Naive thymus-derived CD4-positive, alpha-beta T cell (primary cell): ENCODE data around the gene EDA. TPM values are rescaled to one million over a fixed set of nuclear protein-coding genes. Genes with fewer than 3 reads are reported as not detected.

Experiments used
- ATAC-seq: fragments of 150-1000 bp; cut with Tn5 transposase; 2 replicates; pipeline ENCODE4 v1.10.0; 2021; ENCODE audit warnings: mild to moderate bottlenecking, moderate library complexity
- CTCF ChIA-PET: fragments of 350-600 bp; sonication (Branson Sonifier 250); formaldehyde crosslinking; loops from one replicate; lab custom pipeline; 2021; ENCODE audit warnings: antibody characterized with exemption; lab: Charles Lee
- POLR2A ChIA-PET: fragments of 350-600 bp; sonication (Branson Sonifier 250); formaldehyde crosslinking; loops from one replicate; lab custom pipeline; 2021; ENCODE audit warnings: antibody characterized with exemption, inconsistent platforms; lab: Charles Lee
- DNase-seq, 9 donors: peaks; one replicate each; pipeline versions ENCODE4 v3.0.0 to v3.0.0-alpha.2; 2020 to 2022; ENCODE audit warnings: mixed read lengths in 1 of 9
- H3K27ac ChIP-seq: one replicate; pipeline ENCODE4 v1.7.0; 2013; ENCODE audit warnings: mild to moderate bottlenecking, low read depth, low read length, moderate library complexity
- H3K27me3 ChIP-seq, 2 donors: one replicate each; pipeline ENCODE4 v1.7.0; 2013; ENCODE audit warnings: low read length in 2 of 2, mild to moderate bottlenecking in 2 of 2, moderate library complexity in 2 of 2; ENCODE audit not compliant: control insufficient read depth in 2 of 2, insufficient read depth in 2 of 2
- H3K36me3 ChIP-seq, 3 experiments: 1 replicate in 2 of 3; 2 replicates in 1 of 3; pipeline ENCODE4 v1.7.0; 2013; ENCODE audit warnings: low read length in 3 of 3, mild to moderate bottlenecking in 3 of 3, moderate library complexity in 1 of 3; ENCODE audit not compliant: insufficient read depth in 3 of 3, control insufficient read depth in 2 of 3
- H3K4me1 ChIP-seq, 2 donors: one replicate each; pipeline ENCODE4 v1.7.0; 2013; ENCODE audit warnings: low read length in 2 of 2, mild to moderate bottlenecking in 2 of 2, moderate library complexity in 1 of 2; ENCODE audit not compliant: control insufficient read depth in 2 of 2, insufficient read depth in 2 of 2
- H3K4me3 ChIP-seq: 2 replicates; pipeline ENCODE4 v1.7.0; 2013; ENCODE audit warnings: mild to moderate bottlenecking, low read length
- H3K9me3 ChIP-seq, 3 experiments: 1 replicate in 2 of 3; 2 replicates in 1 of 3; pipeline ENCODE4 v1.7.0; 2013; ENCODE audit warnings: low read length in 3 of 3; ENCODE audit not compliant: control insufficient read depth in 2 of 3
- H3K27ac Mint-ChIP-seq, 9 donors: one replicate each; pipeline ENCODE4 v1.8.0; 2020 to 2022; ENCODE audit warnings: mixed read lengths in 9 of 9, mild to moderate bottlenecking in 8 of 9, moderate library complexity in 5 of 9, inconsistent platforms in 2 of 9
- H3K27me3 Mint-ChIP-seq, 5 donors: one replicate each; pipeline ENCODE4 v1.8.0; 2021 to 2022; ENCODE audit warnings: mixed read lengths in 5 of 5, mild to moderate bottlenecking in 1 of 5
- H3K36me3 Mint-ChIP-seq, 5 donors: one replicate each; pipeline ENCODE4 v1.8.0; 2020 to 2022; ENCODE audit warnings: mixed read lengths in 5 of 5, mild to moderate bottlenecking in 3 of 5, inconsistent platforms in 1 of 5
- H3K4me1 Mint-ChIP-seq, 7 donors: one replicate each; pipeline ENCODE4 v1.8.0; 2020 to 2022; ENCODE audit warnings: mixed read lengths in 7 of 7, mild to moderate bottlenecking in 3 of 7, inconsistent platforms in 1 of 7
- H3K4me3 Mint-ChIP-seq, 10 donors: one replicate each; pipeline ENCODE4 v1.8.0; 2020 to 2022; ENCODE audit warnings: mild to moderate bottlenecking in 10 of 10, mixed read lengths in 10 of 10, moderate library complexity in 6 of 10, inconsistent platforms in 2 of 10
- H3K9me3 Mint-ChIP-seq, 11 donors: one replicate each; pipeline ENCODE4 v1.8.0; 2020 to 2022; ENCODE audit warnings: mixed read lengths in 11 of 11, mild to moderate bottlenecking in 4 of 11, inconsistent platforms in 1 of 11, moderate library complexity in 1 of 11
- intact Hi-C, 2 donors: fragments of 100-400 bp; cut with micrococcal nuclease; formaldehyde crosslinking; loops; one replicate each; pipeline ENCODE4 v1.15.1; 2023
- polyA plus RNA-seq, 2 donors: library from polyadenylated mRNA; unstranded; fragments of 300-500 nt; fragmentation: Illumina TruSeq; gene quantifications; one replicate each; pipeline ENCODE4 v1.2.3, GENCODE V29; 2021
- total RNA-seq, 6 experiments: library from RNA in 5 of 6; stranded (reverse) in 5 of 6; gene quantifications; 1 replicate in 5 of 6; 2 replicates in 1 of 6; pipeline ENCODE4 v1.2.3 and lab custom pipeline; 2021 to 2026

Gene EDA
- total and polyA plus RNA-seq, 7 experiments from 2014 or later, result 1.1 to 14.3 (median 2.7) TPM

GRCh38 chrX:70079870-70080269 is 464.0 kb downstream of the EDA start:
- intact Hi-C loops, result no loop called here
- Histone ChIP-seq H3K4me3 (no peak overlapping the region), H3K27ac (no peak overlapping the region), H3K27me3 (no peaks in the 10 kb centered on the region), H3K9me3 (no peaks in the 10 kb centered on the region), H3K4me1 (no peaks in the 10 kb centered on the region), H3K36me3 (no peaks in the 10 kb centered on the region)
- ATAC-seq, result no peak
- Mint-ChIP-seq H3K4me3 (no peak overlapping the region), H3K27me3 (peaks cover 0 to 5% (median 0%) of the 10 kb centered on the region in 5 donors), H3K9me3 (peaks cover 0 to 7% (median 0%) of the 10 kb centered on the region in 11 donors), H3K27ac (no peak overlapping the region), H3K4me1 (no peaks in the 10 kb centered on the region), H3K36me3 (no peaks in the 10 kb centered on the region)
- DNase-seq, result no peak
- ChIA-PET POLR2A (no interaction called here), CTCF (interaction anchor here (0.7 kb wide), 1 partner anchor 572 kb away, joined by 3 read pairs; no protein-coding TSS in a partner anchor)

- ChIA-PET CTCF (interaction anchor here (0.9 kb wide), 1 partner anchor 15 kb away, joined by 3 read pairs; no protein-coding TSS in a partner anchor), POLR2A (no interaction called here)
- no peak overlapping the region for H3K4me3 ChIP-seq
- H3K9me3 ChIP-seq, result no peaks in the 10 kb centered on the region
- DNase-seq (no peak), ATAC-seq (no peak)
- Mint-ChIP-seq H3K4me3 (no peak overlapping the region), H3K9me3 (no peaks in the 10 kb centered on the region), H3K27me3 (peaks cover 0 to 5% (median 0%) of the 10 kb centered on the region in 5 donors), H3K4me1 (no peaks in the 10 kb centered on the region), H3K27ac (no peak overlapping the region), H3K36me3 (no peaks in the 10 kb centered on the region)
- H3K4me1 ChIP-seq, result no peaks in the 10 kb centered on the region
- H3K36me3 ChIP-seq, result no peaks in the 10 kb centered on the region
- H3K27ac ChIP-seq, result no peak overlapping the region
- intact Hi-C loops, result no loop called here
- no peaks in the 10 kb centered on the region for H3K27me3 ChIP-seq
Measured at GRCh38 chrX:70082723-70083122, 466.8 kb downstream of the EDA start.

GRCh38 chrX:70084592-70085240 is 468.8 kb downstream of the EDA start:
- no peaks in the 10 kb centered on the region for H3K9me3 ChIP-seq
- H3K27ac ChIP-seq, result no peak overlapping the region
- Mint-ChIP-seq H3K9me3 (no peaks in the 10 kb centered on the region), H3K27ac (no peak overlapping the region), H3K27me3 (peaks cover 0 to 4% (median 0%) of the 10 kb centered on the region in 5 donors), H3K36me3 (no peaks in the 10 kb centered on the region), H3K4me1 (peaks cover 0 to 5% (median 0%) of the 10 kb centered on the region in 7 donors), H3K4me3 (no peak overlapping the region)
- POLR2A ChIA-PET, result no interaction called here
- no peaks in the 10 kb centered on the region for H3K27me3 ChIP-seq
- no peak overlapping the region for H3K4me3 ChIP-seq
- no peaks in the 10 kb centered on the region for H3K4me1 ChIP-seq
- H3K36me3 ChIP-seq, result no peaks in the 10 kb centered on the region
- intact Hi-C loops, result no loop called here
- DNase-seq (no peak), ATAC-seq (no peak)
- CTCF ChIA-PET, result no interaction called here

GRCh38 chrX:70087857-70088630 is 472.1 kb downstream of the EDA start:
- intact Hi-C loops, result no loop called here
- H3K4me1 ChIP-seq, result no peaks in the 10 kb centered on the region
- H3K27ac ChIP-seq, result no peak overlapping the region
- ChIA-PET CTCF (no interaction called here), POLR2A (no interaction called here)
- H3K27me3 ChIP-seq, result no peaks in the 10 kb centered on the region
- peaks cover 0 to 8% (median 0%) of the 10 kb centered on the region in 7 donors for H3K4me1 Mint-ChIP-seq
- no peak for DNase-seq
- no peak overlapping the region for H3K4me3 ChIP-seq
- peak overlapping the region in 1 of 9 donors; percentile 46 for H3K27ac Mint-ChIP-seq
- no peaks in the 10 kb centered on the region for H3K36me3 Mint-ChIP-seq
- H3K36me3 ChIP-seq, result no peaks in the 10 kb centered on the region
- no peaks in the 10 kb centered on the region for H3K9me3 ChIP-seq
- no peak for ATAC-seq
- H3K27me3 Mint-ChIP-seq, result peaks cover 0 to 4% (median 0%) of the 10 kb centered on the region in 5 donors
- H3K4me3 Mint-ChIP-seq, result no peak overlapping the region
- H3K9me3 Mint-ChIP-seq, result no peaks in the 10 kb centered on the region

DNA sequence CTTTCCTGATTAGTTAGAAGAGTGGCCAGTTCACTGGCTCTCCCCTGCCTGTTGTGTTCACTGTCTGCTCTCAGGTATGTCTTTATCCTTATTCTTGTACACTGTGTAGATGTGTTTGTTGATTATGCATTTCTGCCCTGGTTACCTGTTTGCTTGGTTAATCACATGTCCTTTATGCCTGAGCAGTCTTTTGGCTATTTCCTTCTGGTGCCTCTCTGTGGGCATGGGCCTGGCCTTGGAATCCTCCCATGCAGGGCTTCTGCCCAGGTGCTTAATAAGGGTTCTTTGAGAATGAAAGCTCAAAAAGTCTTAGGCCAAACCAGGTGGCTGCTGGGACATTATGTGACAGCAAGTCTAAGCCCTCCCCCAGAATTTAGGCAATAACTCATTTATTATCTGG is 472.8 kb downstream of the EDA start:
- ChIA-PET POLR2A (no interaction called here), CTCF (no interaction called here)
- Mint-ChIP-seq H3K27ac (no peak overlapping the region), H3K9me3 (no peaks in the 10 kb centered on the region), H3K4me3 (no peak overlapping the region), H3K4me1 (peaks cover 0 to 8% (median 0%) of the 10 kb centered on the region in 7 donors), H3K27me3 (peaks cover 0 to 4% (median 0%) of the 10 kb centered on the region in 5 donors), H3K36me3 (no peaks in the 10 kb centered on the region)
- DNase-seq (no peak), ATAC-seq (no peak)
- intact Hi-C loops, result no loop called here
- Histone ChIP-seq H3K36me3 (no peaks in the 10 kb centered on the region), H3K27me3 (no peaks in the 10 kb centered on the region), H3K9me3 (no peaks in the 10 kb centered on the region), H3K4me3 (no peak overlapping the region), H3K27ac (no peak overlapping the region), H3K4me1 (no peaks in the 10 kb centered on the region)
